Brain microvascular endothelial cell (primary cell): ENCODE data around the gene CALR3.
"Not testable (repeated sequence)": the region's sequence is repeated elsewhere in the genome, so short reads cannot be mapped to it uniquely, and the experiment has no call there.

ENCODE experiments used
- DNase-seq: peaks from one replicate; pipeline ENCODE4 v3.0.0-alpha.2; 2020
- H3K27ac ChIP-seq: fragments of 250-450 bp; sonication (Bioruptor Pico); 2 replicates; pipeline ENCODE4 v1.5.1; 2020; ENCODE audit warnings: mild to moderate bottlenecking, moderate library complexity
- H3K27me3 ChIP-seq: fragments of 250-450 bp; sonication (Bioruptor Pico); replicated peaks from 2 replicates; pipeline ENCODE4 v1.5.1; 2020; ENCODE audit warnings: mild to moderate bottlenecking
- H3K36me3 ChIP-seq: fragments of 250-450 bp; sonication (Bioruptor Pico); replicated peaks from 2 replicates; pipeline ENCODE4 v1.5.1; 2020; ENCODE audit warnings: mild to moderate bottlenecking
- H3K4me3 ChIP-seq: 2 replicates; pipeline ENCODE4 v1.5.1; 2011; ENCODE audit warnings: low read depth, mild to moderate bottlenecking, control low read depth, low read length, moderate library complexity
- in situ Hi-C: cut with HindIII; loops from 2 replicates; pipeline ENCODE4 v1.10.0; 2017; ENCODE audit warnings: low sequenced_read_pairs, low pct_ligation_motif_present
- TF ChIP-seq, protein P1 (sequence below): IDR thresholded peaks from 2 replicates; pipeline ENCODE4 v1.5.1; 2011; ENCODE audit warnings: low read depth, mild to moderate bottlenecking, moderate library complexity, low read length, control low read depth, inconsistent platforms; ENCODE audit errors: missing control alignments

Gene CALR3

DNA sequence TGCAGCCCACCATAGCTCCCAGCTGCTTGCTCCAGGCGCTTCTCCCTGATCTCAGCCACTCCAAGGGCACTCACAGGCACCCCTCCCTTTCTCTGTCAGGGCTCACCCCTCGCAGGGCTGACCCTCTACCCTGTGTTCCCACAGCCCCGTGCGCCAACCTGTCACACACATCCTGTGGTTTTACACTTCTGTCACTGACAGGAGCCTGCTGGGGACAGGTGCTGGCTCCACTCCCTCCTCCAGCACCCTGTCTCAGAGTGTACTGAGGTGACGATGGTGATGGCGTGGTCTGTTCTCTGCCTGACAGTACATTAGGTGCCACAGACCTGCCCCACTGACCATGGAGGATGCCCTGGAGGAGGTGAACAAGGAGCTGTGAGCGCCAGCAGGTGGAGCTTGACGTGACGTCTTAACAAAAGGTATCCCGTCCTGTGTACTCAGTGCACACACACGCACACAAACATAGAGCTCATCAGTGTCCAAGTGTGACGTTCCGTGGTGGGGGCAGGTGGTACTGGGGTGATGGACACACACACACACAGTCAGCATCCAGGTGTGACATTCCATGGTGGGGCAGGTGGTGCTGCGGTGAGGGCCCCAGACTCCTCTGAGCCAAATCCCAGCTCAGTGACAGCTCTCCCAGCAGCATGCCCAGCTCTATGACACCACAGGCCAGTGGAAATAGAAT, 21.1 kb upstream of the CALR3 start:
- Histone ChIP-seq H3K36me3 (peaks cover 57% of the 10 kb centered on the region), H3K27ac (no peak overlapping the region), H3K27me3 (no peaks in the 10 kb centered on the region), H3K4me3 (no peak overlapping the region)
- no peak for DNase-seq
- in situ Hi-C loops = no loop called here
- TF ChIP-seq, protein P1, sequence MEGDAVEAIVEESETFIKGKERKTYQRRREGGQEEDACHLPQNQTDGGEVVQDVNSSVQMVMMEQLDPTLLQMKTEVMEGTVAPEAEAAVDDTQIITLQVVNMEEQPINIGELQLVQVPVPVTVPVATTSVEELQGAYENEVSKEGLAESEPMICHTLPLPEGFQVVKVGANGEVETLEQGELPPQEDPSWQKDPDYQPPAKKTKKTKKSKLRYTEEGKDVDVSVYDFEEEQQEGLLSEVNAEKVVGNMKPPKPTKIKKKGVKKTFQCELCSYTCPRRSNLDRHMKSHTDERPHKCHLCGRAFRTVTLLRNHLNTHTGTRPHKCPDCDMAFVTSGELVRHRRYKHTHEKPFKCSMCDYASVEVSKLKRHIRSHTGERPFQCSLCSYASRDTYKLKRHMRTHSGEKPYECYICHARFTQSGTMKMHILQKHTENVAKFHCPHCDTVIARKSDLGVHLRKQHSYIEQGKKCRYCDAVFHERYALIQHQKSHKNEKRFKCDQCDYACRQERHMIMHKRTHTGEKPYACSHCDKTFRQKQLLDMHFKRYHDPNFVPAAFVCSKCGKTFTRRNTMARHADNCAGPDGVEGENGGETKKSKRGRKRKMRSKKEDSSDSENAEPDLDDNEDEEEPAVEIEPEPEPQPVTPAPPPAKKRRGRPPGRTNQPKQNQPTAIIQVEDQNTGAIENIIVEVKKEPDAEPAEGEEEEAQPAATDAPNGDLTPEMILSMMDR = no peak

DNA sequence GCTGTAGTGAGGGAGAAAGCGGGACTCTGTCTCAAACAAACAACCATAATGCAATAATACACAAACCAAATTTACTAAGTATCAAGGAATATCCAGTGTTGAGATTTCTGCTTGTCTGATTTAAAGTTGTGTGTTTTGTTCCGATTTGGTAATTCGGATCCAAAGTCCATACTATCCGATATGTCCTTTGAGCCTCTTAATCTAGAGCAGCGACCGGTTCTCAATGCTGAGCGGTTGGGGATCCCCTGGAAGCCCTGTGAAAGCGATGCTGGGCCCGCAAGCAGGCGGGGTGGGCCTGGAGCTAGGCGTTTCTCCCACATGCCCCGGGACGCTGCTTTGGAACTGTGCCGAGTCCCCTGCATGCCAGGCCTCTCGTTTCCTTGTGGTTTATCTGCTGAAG, 20.4 kb upstream of the CALR3 start:
- Histone ChIP-seq H3K4me3 (no peak overlapping the region), H3K36me3 (peaks cover 51% of the 10 kb centered on the region), H3K27me3 (no peaks in the 10 kb centered on the region), H3K27ac (no peak overlapping the region)
- TF ChIP-seq, protein P1 = no peak
- no peak for DNase-seq
- in situ Hi-C loops = no loop called here

DNA sequence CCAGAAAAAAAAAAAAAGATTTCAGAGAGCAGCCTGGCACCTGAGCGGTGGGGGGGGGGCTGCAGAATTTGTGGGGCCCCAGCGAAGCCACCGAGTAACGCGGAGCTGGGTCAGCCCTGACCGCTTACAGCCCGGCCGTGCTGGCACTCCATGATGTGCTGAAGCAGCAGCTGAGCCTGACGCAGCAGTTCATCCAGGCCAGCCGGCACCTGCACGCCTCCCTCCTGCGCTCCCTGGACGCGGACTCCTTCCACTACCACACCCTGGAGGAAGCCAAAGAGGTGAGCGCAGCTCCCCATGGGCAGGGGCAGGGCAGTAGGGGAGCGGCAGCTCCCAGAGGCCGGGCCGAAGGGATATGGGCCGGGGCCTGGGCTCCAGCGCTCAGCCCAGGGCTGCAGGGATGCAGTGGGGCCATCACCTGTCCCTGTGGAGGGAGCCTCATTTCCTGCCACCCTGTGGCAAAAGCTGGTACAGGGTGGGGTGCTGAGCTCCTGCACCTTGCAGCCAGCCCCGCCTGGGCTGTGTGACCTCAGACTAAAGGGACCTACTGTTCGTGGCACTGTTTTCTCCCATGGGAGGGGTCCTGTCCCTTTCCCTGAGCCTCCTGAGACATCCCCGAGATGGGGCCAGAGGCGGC, 18.5 kb upstream of the CALR3 start:
- in situ Hi-C loops = no loop called here
- Histone ChIP-seq H3K4me3 (no peak overlapping the region), H3K27ac (no peak overlapping the region), H3K36me3 (peaks cover 32% of the 10 kb centered on the region), H3K27me3 (no peaks in the 10 kb centered on the region)
- TF ChIP-seq, protein P1 = no peak
- DNase-seq = no peak

DNA sequence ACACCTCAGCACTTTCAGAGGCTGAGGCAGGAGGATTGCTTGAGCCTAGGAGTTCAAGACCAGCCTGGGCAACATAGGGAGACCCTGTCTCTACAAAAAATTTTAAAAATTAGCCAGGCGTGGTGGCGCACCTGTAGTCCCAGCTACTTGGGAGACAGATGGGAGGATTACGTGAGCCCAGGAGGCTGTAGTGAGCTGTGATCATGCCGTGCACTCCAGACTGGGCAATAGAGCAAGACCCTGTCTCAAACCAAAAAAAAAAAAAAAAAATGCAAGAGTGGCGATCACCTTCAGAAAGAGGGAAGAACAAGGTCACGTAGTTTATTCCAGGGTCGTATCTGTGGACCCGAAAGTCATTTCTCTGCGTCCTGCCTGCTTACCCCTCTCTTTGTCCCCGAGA, 16.6 kb upstream of the CALR3 start:
- H3K27me3 ChIP-seq, in situ Hi-C loops, DNase-seq, H3K27ac ChIP-seq, H3K4me3 ChIP-seq: not testable (repeated sequence)
- peaks cover 16% of the 10 kb centered on the region for H3K36me3 ChIP-seq

DNA sequence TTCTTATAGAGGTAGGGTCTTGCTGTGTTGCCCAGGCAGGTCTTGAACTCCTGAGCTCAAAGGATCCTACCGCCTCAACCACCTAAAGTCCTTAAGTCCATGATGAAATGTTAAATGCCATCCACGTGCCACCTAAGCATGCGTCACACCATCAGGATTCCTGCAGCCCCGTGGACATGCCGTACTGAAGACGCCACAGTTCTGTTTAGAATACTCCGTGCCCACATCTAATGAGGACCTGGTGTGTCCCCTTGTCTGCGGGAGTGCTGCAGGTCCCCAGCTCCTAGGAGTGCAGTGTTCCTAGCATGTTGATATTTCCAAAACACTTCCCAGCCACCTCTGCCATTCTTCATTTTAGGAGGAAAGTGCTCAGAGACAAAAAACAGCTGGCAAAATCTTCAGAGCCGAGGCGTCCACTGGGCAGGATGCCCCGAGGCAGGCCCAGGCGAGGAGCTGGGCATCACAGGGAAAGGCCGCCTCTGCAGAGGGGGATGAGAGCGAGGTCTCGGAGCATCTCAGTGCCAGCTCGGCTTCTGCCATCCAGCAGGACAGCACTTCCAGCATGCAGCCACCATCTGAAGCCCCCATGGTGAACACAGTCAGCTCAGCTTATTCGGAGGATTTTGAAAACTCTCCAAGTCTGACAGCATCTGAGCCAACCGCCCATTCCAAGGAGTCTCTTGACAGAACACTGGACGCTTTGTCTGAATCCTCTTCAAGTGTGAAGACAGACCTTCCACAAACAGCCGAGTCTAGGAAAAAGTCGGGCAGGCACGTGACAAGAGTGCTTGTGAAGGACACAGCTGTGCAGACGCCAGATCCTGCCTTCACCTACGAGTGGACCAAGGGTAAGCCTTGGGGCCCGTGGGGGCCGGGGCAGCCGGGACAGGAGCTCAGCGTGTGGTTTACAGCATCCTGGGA, 13.4 kb upstream of the CALR3 start:
- Histone ChIP-seq H3K27me3 (no peaks in the 10 kb centered on the region), H3K36me3 (peaks cover 11% of the 10 kb centered on the region), H3K4me3 (no peak overlapping the region), H3K27ac (no peak overlapping the region)
- TF ChIP-seq, protein P1 = no peak
- in situ Hi-C loops = no loop called here
- no peak for DNase-seq

DNA sequence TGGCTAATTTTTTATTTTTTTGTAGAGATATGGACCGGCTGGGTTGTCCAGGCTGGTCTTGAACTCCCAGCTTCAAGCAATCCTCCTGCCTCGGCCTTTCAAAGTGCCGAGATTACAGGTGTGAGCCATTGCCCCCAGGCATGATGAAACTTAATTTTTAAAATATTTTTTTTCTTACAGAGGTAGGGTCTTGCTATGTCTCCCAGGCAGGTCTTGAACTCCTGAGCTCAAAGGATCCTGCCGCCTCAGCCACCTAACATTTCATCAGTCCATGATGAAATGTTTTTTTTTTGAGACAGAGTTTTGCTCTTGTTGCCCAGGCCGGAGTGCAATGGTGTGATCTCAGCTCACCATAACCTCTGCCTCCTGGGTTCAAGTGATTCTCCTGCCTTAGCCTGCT, 12.6 kb upstream of the CALR3 start:
- Histone ChIP-seq H3K27me3 (no peaks in the 10 kb centered on the region), H3K36me3 (peaks cover 10% of the 10 kb centered on the region), H3K27ac (no peak overlapping the region), H3K4me3 (no peak overlapping the region)
- in situ Hi-C loops = no loop called here
- TF ChIP-seq, protein P1 = no peak
- no peak for DNase-seq
